Suppressor macrophage treated with lipopolysaccharide for 1 hour (primary cell): ENCODE measurements around the gene SLC25A26.
"Not testable (repeated sequence)": the region's sequence is repeated elsewhere in the genome, so short reads cannot be mapped to it uniquely, and the experiment has no call there.

Experiments used
- DNase-seq, 3 donors: peaks; one replicate each; pipeline ENCODE4 v3.0.0-alpha.2; 2020 to 2022

Gene SLC25A26

DNA sequence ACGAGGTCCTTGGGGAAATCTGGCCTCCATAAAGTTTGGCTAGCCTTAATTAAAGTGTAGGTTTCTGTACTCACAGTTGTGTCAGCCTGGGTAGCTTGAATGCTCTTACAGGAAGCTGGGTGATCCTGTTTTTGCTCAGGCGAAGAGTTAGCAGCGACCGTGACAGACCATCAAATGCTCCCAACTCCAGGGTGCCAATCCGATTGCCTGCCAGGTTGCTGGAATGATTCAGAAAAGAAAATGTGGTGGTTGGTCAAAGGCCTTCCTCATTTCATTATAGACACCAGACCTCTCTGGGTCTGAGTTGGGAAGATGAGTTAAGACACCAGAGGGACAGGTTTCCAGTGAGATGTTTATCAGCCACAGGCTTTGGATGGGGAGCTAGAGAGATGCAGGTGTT, 194.0 kb downstream of the SLC25A26 start:
- no peak for DNase-seq

DNA sequence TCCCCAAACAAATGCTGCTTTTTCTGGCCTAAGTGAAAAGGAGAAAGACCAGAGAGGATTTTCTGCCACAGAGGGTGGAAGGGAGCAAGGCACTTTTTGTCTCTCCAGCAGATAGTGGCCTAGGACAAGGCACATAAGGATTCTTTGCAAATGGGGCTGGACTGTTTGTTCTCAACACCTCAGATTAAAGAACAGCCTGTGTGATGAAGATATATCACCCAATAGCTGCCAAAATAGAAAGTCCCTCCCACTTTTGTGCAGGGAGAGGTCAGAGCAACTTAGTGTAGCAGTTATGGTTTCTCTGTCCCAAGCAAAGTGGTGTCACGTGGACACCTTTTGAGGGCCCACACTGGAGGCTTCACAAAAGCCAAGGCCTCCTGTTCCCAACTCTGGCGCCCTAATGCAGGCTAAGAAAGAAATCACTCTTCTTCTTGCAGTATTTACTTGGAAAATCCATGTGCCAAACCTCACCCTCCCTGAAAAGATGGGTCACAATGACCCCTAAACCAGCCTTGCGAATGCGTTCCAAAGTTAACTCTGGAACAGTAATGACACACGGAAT, 195.1 kb downstream of the SLC25A26 start:
- DNase-seq, result no peak

DNA sequence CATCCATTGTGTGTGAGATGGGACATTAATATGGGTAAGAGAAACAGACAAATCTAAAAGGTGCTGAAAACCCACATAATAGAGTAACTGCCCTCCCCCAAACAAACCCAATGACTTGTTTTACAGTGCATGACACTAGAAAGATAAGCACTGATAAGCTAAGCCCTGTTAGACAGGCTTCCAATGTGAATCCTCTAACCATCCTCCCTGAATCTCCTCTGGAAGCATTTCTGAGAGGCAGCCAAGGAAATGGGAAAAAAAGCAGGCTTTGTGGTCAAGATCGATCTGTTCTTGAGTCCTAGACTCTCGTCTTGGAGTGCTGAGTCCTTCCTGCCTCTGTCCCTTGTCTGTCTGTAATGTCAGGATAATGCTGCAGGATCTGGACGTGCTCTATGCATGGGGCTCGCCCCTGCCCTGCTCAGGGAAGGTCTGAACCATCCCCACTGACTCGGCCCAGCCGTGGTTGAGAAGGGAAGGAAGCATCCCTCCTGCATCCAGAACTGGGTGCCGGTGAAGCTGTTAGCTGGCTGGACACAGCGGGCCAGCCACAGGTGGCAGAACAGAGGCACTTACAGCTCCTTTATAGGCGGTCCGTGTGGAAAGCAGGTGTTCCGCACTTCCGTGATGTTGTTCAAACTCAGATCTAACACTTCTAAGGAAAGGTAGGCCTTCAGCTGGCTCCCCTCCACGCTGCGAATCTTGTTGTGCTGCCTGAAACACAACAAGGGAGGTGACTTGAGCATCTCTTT, 195.9 kb downstream of the SLC25A26 start:
- no peak for DNase-seq

DNA sequence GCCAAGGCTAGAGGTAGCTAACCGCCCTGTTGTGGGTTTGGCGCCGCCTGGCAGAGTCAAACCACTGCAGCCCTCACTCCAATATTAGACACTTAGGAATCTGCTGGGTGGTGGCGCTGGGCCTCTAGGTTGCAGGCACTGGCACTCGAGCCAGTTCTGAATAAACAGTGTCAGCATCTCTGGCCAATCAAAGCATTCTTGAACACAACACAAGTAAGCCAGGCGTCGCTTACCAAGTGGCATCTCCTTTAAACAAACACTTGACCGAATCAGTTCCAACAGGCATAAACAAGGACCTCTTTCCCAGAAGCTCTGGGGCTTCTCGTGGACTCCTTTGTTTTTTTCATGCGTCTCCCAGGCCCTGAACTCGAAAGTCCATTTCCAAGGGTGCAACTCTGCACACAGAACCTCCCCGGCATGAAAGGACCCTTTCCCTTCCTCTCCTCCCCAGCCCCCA, 197.7 kb downstream of the SLC25A26 start:
- DNase-seq, result no peak

DNA sequence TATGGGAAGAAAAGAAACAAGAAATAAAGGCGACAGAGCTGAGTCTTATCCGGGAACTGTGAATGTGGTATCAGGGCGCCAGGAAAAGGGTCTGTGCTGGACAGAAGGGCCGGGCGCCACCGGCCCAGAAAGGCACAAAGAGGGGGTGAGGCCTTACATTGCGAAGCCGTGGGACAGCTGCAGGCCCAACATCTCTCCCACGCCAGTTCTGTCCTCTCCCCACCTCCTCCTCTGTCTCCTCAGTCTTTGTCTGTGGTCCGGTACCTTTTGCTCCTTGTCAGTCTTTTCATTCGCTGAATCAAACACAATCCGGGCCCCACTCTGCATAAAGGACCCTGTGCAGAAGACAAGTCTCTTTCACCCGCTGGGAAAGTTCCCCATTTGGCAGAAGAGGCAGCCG, 198.2 kb downstream of the SLC25A26 start:
- DNase-seq, result no peak

DNA sequence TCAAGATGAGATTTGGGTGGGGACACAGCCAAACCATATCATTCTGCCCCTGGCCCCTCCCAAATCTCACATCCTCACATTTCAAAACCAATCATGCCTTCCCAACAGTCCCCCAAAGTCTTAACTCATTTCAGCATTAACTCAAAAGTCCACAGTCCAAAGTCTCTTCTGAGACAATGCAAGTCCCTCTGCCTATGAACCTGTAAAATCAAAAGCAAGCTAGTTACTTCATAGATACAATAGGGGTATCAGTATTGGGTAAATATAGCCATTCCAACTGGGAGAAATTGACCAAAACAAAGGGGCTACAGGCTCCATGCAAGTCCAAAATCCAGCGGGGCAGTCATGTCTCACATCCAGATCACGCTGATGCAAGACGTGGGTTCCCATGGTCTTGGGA, 200.3 kb downstream of the SLC25A26 start:
- DNase-seq, result not testable (repeated sequence)

DNA sequence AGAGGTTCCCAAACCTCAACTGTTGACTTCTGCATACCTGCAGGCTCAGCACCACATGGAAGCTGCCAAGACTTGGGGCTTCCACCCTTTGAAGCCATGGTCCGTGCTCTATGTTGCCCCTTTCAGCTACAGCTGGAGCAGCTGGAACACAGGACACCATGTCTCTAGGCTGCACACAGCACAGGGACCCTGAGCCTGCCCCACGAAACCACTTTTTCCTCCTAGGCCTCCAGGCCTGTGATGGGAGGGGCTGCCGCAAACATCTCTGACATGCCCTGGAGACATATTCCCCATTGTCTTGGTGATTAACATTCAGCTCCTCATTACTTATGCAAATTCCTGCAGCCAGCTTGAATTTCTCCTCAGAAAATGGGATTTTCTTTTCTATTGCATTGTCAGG, 201.1 kb downstream of the SLC25A26 start:
- not testable (repeated sequence) for DNase-seq

DNA sequence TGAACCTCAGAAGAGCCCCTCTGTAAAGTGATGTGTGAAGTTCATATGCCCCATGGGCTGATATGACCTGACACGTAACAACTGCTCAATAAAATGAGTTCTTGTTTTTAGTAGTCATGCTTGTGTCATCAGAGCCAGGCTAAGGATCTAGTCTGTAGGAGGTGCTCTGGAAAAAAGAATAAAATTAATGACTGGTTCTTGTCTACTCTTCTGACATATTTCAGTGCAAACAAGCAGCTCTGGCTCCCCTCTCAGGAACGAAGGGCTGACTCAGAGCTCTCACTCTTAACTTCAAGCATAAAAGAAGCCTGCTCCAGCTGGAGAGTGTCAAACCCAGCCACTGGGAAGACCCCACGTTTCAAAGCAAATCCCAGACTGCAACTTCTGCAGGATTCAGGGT, 203.0 kb downstream of the SLC25A26 start:
- no peak for DNase-seq

DNA sequence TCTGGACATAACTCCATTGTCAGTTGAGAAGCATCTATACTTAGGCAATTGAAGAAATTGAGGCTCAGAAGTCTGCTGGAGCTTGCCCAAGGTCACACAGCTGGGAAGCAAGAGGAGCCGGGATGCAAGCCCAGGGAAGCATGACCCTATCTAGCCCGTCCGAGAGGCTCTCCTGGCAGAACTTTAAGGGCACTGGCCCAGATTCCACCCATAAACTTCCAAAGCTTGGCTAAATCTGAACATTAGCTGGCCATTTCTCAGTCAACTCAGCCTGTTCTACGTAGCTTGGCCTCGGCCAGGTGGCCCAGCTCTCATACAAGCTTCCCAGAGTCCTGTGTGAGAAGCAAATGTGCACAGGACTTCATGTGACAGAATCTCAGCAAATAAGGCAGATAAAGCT, 204.2 kb downstream of the SLC25A26 start:
- no peak for DNase-seq

DNA sequence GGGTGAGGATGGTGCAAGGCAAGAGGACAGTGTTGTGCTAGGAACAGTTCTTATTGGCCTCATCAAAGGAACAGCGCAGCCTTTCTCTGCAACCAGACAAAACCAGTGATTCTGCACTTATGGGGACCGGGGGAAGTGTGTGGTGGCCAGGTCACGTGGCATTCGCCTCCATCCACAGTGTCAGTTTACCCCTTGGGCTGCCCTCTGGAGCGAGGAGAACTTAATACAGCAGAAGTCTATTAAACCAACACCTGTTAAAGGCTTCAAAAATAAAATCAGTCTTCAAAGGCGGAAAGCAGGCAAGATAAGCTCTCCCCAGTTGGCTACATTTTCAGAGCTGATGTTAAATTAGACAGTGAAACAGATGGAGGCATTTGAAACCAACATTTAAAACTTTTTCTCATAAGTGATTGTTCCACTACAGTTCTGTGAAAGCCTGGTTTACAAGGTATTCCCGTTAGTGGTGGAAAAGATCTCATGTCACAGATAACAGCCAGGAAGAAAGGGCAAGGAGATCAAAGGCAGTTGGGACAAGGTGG, 204.8 kb downstream of the SLC25A26 start:
- DNase-seq, result no peak

DNA sequence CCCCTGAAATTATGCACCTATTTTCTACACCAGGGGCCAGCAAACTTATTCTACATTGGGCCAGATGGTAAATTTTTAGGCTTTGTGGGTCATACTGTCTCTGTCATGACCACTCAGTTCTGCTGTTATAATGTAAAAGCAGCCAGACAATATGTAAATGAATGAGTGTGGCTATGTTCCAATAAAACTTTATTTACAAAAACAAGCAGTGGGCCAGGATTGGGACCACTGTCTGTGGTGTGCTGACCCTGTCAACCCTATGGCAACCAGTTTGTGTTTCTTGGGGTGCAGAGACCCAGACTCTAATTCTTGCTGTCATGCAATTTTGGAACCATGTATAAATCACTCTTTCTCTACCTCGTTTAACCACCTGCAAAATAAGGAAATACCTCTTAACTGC, 205.3 kb downstream of the SLC25A26 start:
- no peak for DNase-seq

DNA sequence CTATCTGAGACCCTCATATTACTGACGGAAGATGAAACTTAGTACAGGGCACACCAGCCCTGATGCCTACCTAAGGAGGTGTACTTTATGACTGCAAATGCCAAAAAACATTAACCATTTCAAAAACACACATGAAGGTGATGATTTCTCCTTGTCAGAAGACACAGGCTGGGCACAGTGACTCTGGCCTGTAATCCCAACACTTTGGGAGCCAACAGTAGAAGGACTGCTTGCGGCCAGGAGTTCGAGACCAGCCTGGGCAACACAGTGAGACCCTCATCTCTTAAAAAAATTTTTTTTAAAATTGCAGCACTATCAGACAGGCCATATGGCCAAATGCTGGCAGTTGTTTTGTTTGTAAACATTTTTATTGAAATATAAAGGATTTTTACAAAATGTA, 206.6 kb downstream of the SLC25A26 start:
- no peak for DNase-seq

DNA sequence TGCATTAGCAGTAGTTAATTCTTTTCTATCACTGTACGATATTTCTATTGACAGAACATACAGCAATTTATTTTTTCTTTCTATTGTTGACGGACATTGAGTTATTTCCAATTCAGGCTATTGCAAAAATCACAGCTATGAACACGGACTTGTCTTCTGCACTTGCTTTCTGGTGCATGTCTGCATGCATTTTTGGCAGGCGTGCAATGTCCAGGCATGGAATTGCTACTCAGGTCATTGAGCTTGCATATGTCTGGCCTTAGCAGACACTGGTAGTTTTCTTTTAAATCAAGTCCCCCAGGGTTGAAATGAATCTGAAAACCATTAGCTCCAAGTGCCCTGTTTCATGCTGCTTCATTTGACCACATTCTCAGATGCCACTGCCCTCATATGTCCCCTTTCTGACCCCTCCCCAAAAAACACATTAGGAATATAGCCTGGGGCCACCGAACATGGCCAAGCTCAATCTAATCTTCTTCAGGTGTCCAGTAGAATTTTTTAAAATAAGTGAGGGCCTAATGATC, 207.2 kb downstream of the SLC25A26 start:
- no peak for DNase-seq
